ENCODE data around the gene VPS13A.

The VPS13A gene

GRCh38 chr9:77384406-77384805 is 207.1 kb downstream of the VPS13A start:
- H3K27me3 ChIP-seq (ENCODE audit: insufficient read depth, low read length): no peaks in the 10 kb centered on the region
- H3F3A ChIP-seq (ENCODE audit: insufficient read depth, low read length): no peaks in the 10 kb centered on the region
- no peaks in the 10 kb centered on the region for H3K79me2 ChIP-seq (ENCODE audit: insufficient read depth, low read length)
- no peak overlapping the region for H3K9ac ChIP-seq (ENCODE audit: low read length)
- no peaks in the 10 kb centered on the region for H4K20me1 ChIP-seq (ENCODE audit: insufficient read depth, low read length)
- no peaks in the 10 kb centered on the region for H3K9me2 ChIP-seq (ENCODE audit: low read depth, low read length)
- no peaks in the 10 kb centered on the region for H3K4me1 ChIP-seq (ENCODE audit: insufficient read depth, low read length, severe bottlenecking)
- no peak overlapping the region for H3K27ac ChIP-seq (ENCODE audit: low read depth, low read length, poor library complexity, severe bottlenecking)
- H3K9me3 ChIP-seq (ENCODE audit: low read length): no peaks in the 10 kb centered on the region
- no peak for TF ChIP-seq CTCF (IDR thresholded peaks at IDR 0.05; ENCODE audit: low read length)
- TF ChIP-seq EZH2 (IDR thresholded peaks at IDR 0.05; ENCODE audit: borderline replicate concordance, low read length): no peak
- no peak overlapping the region for H2AFZ ChIP-seq (ENCODE audit: low read length)
- H3K4me3 ChIP-seq (ENCODE audit: low read depth, low read length, poor library complexity, severe bottlenecking): no peak overlapping the region
- peaks cover 24% of the 10 kb centered on the region for H3K36me3 ChIP-seq (ENCODE audit: insufficient read depth, low read length)
- H3K4me2 ChIP-seq (ENCODE audit: low read length): no peak overlapping the region

- TF ChIP-seq EZH2 (IDR thresholded peaks at IDR 0.05; ENCODE audit: borderline replicate concordance, low read length) (no peak), CTCF (IDR thresholded peaks at IDR 0.05; ENCODE audit: low read length) (no peak)
- Histone ChIP-seq H3K4me3 (ENCODE audit: low read depth, low read length, poor library complexity, severe bottlenecking) (no peak overlapping the region), H3K27ac (ENCODE audit: low read depth, low read length, poor library complexity, severe bottlenecking) (no peak overlapping the region), H2AFZ (ENCODE audit: low read length) (no peak overlapping the region), H3K9ac (ENCODE audit: low read length) (no peak overlapping the region), H3K9me2 (ENCODE audit: low read depth, low read length) (no peaks in the 10 kb centered on the region), H3K27me3 (ENCODE audit: insufficient read depth, low read length) (no peaks in the 10 kb centered on the region), H3K79me2 (ENCODE audit: insufficient read depth, low read length) (no peaks in the 10 kb centered on the region), H3K9me3 (ENCODE audit: low read length) (no peaks in the 10 kb centered on the region), H3K4me2 (ENCODE audit: low read length) (no peak overlapping the region), H3K4me1 (ENCODE audit: insufficient read depth, low read length, severe bottlenecking) (no peaks in the 10 kb centered on the region), H3F3A (ENCODE audit: insufficient read depth, low read length) (no peaks in the 10 kb centered on the region), H4K20me1 (ENCODE audit: insufficient read depth, low read length) (no peaks in the 10 kb centered on the region), H3K36me3 (ENCODE audit: insufficient read depth, low read length) (peaks cover 17% of the 10 kb centered on the region)
These were observed 208.9 kb downstream of the VPS13A start for GRCh38 chr9:77386187-77386586.

- Histone ChIP-seq H3K36me3 (ENCODE audit: insufficient read depth, low read length) (no peaks in the 10 kb centered on the region), H3K4me3 (ENCODE audit: low read depth, low read length, poor library complexity, severe bottlenecking) (no peak overlapping the region), H3K4me1 (ENCODE audit: insufficient read depth, low read length, severe bottlenecking) (no peaks in the 10 kb centered on the region), H3F3A (ENCODE audit: insufficient read depth, low read length) (no peaks in the 10 kb centered on the region), H3K9me2 (ENCODE audit: low read depth, low read length) (no peaks in the 10 kb centered on the region), H3K27ac (ENCODE audit: low read depth, low read length, poor library complexity, severe bottlenecking) (no peak overlapping the region), H4K20me1 (ENCODE audit: insufficient read depth, low read length) (no peaks in the 10 kb centered on the region), H2AFZ (ENCODE audit: low read length) (no peak overlapping the region), H3K4me2 (ENCODE audit: low read length) (no peak overlapping the region), H3K27me3 (ENCODE audit: insufficient read depth, low read length) (no peaks in the 10 kb centered on the region), H3K9ac (ENCODE audit: low read length) (no peak overlapping the region), H3K79me2 (ENCODE audit: insufficient read depth, low read length) (no peaks in the 10 kb centered on the region), H3K9me3 (ENCODE audit: low read length) (no peaks in the 10 kb centered on the region)
- TF ChIP-seq CTCF (IDR thresholded peaks at IDR 0.05; ENCODE audit: low read length) (no peak), EZH2 (IDR thresholded peaks at IDR 0.05; ENCODE audit: borderline replicate concordance, low read length) (no peak)
These were observed 214.5 kb downstream of the VPS13A start for GRCh38 chr9:77391834-77392233.

All from OCI-LY1 (cell line).